Measurements from ENCODE around the gene LIFR.
"Not testable (repeated sequence)": the region's sequence is repeated elsewhere in the genome, so short reads cannot be mapped to it uniquely, and the experiment has no call there.

LIFR gene

DNA sequence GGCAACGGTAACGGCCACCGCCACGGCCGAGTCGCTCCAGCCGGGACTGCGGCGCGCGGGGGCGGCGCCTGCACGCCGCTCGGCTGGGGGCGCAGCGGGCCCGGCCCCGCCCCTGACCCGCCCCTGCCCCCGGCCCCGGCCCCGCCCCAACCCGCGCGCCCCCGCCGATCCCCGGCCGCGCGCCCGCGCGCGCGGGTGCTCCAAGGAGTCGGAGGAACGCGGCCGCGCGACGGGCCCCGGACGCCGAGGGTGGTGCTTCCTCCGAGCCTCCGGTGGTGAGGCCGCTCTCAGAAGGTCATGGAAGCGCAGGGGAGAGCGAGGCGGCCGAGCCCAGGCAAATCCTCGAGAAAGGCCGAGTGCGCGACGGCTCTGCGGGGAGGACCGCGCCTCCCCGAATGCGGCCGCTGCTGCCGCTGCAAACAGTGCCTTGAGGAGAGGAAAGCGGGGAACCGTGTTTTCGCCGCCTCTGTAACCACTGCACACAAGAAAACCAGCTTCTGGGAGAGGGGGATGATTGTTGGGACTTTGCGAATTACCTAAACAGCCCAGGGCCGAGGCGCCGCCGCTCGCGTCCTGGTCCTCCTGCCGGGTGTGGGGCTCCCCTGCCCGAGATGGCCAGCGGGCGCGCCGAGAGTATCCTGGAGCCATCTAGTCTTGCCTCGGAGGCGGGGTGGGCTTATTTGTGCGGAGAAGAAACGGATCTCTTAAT is at the start of gene LIFR:
LIFR (minus strand) TSS at position 48 of the 709 bp plus-strand sequence. CDS start 25,999 bp downstream, outside the sequence.
- peak within 1 kb of the TSS; percentile 57 for H3K27ac ChIP-seq
- DNase-seq (ENCODE audit: low read depth, low spot score), result peak; percentile 20

GRCh38 chr5:38605610-38606009 is 49.2 kb upstream of the LIFR start:
- DNase-seq (ENCODE audit: low read depth, low spot score), result no peak
- no peak overlapping the region for H3K27ac ChIP-seq

DNA sequence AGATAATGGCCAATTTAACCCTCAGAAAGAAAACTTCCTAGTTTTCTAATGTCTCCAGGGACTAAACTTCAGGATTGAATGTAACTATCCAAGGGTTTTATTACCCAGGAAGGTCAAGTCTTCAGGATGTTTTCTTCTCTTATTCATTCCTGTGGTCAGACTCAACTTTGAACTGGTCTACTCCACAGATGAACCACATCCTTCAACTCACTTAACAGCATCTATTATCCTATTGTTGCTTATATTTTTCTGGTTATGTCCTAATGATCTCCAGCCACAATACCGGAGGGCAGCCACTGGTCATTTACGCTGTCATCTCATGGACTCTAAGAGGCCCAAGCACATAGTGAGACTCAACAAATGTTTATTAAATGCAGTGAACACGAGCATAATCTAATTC is 47.2 kb upstream of the LIFR start:
- DNase-seq (ENCODE audit: low read depth, low spot score), result no peak
- no peak overlapping the region for H3K27ac ChIP-seq

- no peak overlapping the region for H3K27ac ChIP-seq
- no peak for DNase-seq (ENCODE audit: low read depth, low spot score)
Observed at GRCh38 chr5:38602641-38603040, 46.2 kb upstream of the LIFR start.

- no peak overlapping the region for H3K27ac ChIP-seq
- DNase-seq (ENCODE audit: low read depth, low spot score), result peak; percentile 57
Observed at GRCh38 chr5:38601863-38602298, 45.4 kb upstream of the LIFR start.

GRCh38 chr5:38601133-38601862 is 44.9 kb upstream of the LIFR start:
- no peak overlapping the region for H3K27ac ChIP-seq
- no peak for DNase-seq (ENCODE audit: low read depth, low spot score)

DNA sequence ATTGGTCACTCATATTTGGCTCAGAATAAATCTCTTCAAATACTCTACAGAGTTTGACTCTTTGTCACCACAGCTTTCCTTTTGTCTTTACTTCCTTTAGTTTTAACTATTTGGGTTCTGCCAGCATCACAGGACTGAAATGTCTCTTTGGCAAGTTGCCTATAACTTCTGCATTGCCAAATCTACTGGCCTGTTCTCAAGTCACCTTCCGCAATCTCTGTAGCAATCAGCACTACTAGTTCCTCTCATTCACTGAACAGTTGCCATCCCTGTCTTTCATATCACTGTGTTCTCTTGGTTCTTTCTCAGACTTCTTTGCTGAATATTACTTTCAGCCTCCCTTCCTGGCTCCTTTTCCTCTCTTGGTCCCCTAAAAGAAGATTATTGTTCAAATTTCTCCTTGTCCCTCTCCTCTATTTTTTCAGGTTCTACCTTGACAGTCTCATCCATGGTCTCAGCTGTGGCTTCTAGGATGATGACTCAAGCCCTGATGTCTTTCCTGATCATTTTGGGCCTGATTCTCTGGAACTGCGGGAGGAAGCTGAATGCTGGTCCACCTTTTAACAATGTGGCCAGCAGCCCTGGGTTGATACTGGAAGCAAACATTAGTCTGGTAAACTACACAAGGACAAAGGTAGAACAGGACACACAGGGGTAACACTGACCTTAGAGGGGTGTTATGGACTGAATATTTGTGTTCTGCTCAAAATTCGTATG is 44.0 kb upstream of the LIFR start:
- no peak overlapping the region for H3K27ac ChIP-seq
- peak; percentile 36 for DNase-seq (ENCODE audit: low read depth, low spot score)

GRCh38 chr5:38599751-38600150 is 43.3 kb upstream of the LIFR start:
- H3K27ac ChIP-seq; DNase-seq (ENCODE audit: low read depth, low spot score): not testable (repeated sequence)

DNA sequence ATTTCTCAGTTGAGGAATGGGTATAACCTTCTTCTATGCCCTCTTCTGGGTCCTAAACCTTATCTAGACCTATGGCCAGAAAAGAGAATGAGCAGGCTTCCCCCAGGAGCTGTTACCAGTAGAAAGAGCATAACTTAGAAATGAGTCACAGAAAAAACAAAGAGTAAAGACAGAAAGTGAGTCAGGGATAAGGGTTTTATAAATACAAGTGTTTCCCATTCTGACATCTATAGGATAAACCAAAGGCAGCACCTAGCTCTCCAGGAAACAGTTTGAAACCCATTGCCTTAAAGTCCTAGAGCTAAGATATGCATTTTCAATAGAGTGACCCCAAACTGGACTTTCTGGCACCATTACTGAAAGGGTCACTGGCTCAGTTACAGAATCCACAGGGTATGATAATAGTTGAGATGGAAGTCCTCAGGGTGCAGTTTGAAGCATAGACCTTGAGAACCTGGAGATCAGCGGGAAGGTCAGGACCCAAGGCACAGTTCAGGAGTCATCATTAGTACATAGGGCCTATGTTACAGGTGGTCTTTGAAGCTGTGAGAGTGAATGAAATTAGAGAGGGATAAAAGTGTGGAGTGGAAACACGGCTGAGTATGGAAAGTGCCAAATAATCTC is 42.7 kb upstream of the LIFR start:
- no peak overlapping the region for H3K27ac ChIP-seq
- peak; percentile 48 for DNase-seq (ENCODE audit: low read depth, low spot score)

DNA sequence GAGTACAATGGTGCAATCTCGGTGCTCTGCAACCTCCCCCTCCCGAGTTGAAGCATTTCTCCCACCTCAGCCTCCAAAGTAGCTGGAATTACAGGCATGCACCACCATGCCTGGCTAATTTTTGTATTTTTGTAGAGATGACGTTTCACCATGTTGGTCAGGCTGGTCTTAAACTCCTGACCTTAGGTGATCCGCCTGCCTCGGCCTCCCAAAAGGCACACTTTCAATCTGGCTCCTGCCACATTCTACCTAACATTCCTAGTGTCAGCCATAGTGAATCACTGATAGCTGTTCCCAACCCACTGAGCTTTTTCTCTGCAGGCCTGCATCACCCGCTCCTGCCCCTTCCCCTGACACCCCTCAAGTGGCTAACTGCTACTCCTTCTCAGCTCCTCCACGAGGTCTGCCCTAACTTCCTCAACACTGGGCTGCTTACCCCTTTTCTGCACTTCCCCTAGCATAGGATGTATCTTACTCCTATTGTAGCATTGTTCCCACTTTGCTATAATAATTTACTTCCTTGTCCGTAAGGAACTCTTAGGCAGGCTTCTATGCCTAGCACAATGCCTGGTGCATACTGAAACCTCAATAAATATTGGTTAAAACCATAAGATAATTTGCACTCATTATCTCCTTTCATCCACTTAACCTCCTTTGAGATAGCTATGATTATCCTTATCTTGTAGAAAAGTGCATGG is 42.0 kb upstream of the LIFR start:
- DNase-seq (ENCODE audit: low read depth, low spot score), result no peak
- no peak overlapping the region for H3K27ac ChIP-seq

DNA sequence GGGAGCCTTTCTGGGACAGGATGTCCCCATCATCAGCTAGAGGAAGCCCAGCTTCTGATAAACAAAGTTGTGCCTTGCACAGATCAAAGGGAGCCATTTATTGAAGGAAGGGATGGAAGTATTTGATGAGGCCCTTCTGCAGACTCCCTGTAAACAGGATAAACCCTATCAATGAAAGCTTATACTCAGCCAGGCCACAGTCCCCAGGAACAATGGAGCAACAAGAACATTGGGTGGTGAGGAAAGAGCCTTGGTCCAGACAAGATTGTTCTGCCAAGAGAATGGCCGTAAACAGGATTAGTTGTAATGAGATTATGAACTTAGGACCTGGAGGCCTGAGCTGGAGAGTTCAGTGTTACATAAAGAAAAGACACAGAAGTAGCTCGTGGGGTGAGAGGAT is 40.5 kb upstream of the LIFR start:
- no peak overlapping the region for H3K27ac ChIP-seq
- DNase-seq (ENCODE audit: low read depth, low spot score), result no peak

GRCh38 chr5:38595132-38595745 is 38.8 kb upstream of the LIFR start:
- no peak for DNase-seq (ENCODE audit: low read depth, low spot score)
- H3K27ac ChIP-seq, result no peak overlapping the region

DNA sequence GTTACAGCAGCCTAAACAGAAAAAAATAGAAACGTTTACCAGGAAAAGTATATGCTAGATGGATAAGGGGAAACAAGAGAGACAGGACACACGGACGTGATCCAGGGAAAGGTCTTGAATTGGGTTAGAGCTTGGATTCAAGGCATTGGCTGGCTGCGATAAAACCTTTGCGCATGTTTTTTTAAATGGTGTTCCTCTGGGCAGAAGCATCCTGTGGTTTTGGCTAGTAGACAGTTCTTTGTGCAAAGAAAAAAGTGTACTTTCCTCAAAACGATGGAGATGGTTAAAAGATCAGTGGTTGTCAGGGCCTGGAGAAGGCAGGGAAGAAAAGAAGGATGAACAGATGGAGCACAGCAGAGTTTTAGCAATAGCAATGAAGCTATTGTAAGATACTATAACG is 37.5 kb upstream of the LIFR start:
- no peak for DNase-seq (ENCODE audit: low read depth, low spot score)

GRCh38 chr5:38591523-38591849 is 35.0 kb upstream of the LIFR start:
- no peak for DNase-seq (ENCODE audit: low read depth, low spot score)
- H3K27ac ChIP-seq, result no peak overlapping the region

More for the DNA sequence above, 37.5 kb upstream of the LIFR start:
- H3K27ac ChIP-seq, result no peak overlapping the region

DNA sequence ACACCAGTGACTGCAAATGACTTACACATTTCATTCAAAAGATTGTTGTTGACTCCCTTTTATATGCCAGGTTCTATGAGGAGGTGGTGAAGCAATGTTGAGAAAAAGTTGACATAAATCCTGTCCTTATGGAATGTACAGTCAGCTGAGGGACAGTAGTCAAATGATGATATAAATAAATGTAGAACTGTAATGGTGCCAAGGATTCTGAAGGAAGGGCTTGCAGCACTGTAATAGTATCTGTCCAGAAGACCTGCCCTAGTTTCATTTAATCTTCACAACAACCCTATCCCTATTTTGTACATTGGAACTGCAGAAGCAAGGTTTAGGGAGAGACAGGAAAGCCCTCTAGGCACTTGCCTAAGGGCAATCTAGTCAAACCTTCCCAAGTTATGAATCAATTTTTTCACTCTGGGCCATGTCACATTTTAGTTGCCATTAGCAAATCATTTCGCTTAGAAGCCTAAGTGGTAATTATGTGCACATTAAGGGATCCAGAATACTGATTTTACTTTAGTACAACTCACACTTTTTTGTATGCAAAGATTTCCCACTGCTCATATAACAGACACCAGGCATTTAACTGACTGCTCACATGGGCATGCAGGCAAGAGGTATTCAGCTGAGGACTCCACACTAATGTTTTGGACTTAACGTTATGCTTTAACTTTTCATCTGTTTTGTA is 34.5 kb upstream of the LIFR start:
- H3K27ac ChIP-seq, result no peak overlapping the region

GRCh38 chr5:38589629-38590028 is 33.2 kb upstream of the LIFR start:
- H3K27ac ChIP-seq, result no peak overlapping the region
- no peak for DNase-seq (ENCODE audit: low read depth, low spot score)

More for the DNA sequence above, 34.5 kb upstream of the LIFR start:
- no peak for DNase-seq (ENCODE audit: low read depth, low spot score)

DNA sequence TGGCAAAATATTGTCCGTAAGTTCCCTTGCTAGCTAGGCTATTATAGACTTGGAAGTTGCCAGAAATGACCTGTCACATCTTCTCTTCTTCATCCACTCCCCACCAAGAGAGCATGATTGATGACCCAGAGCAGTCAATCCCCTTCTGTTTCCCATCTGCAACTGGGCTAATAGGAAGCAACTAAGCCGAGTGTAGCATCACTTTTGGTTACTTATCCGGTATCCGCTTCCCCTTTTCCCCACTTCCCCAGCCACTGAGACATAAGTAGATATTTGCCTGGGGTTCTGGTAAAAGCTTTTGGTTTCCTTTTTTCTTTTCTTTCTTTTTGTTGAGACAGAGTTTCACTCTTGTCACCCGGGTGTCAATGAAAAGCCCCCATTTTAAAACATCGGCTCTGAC is 29.4 kb upstream of the LIFR start:
- H3K27ac ChIP-seq, result no peak overlapping the region
- DNase-seq (ENCODE audit: low read depth, low spot score), result no peak

DNA sequence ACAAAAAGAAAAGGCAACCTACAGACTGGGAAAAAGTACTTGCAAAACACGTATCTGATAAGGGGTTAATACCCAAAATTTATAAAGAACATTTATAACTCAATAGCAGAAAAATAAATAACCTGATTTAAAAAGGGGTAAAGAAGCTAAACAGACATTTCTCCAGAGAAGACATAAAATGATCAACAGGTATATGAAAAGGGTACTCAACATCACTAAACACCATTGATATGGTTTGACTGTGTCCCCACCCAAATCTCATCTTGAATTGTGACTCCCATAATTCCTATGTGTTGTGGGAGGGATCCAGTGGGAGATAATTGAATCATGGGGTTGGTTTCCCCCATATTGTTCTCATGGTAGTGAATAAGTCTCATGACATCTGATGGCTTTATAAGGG is 27.1 kb upstream of the LIFR start:
- no peak for DNase-seq (ENCODE audit: low read depth, low spot score)
- H3K27ac ChIP-seq, result no peak overlapping the region

- no peak overlapping the region for H3K27ac ChIP-seq
- DNase-seq (ENCODE audit: low read depth, low spot score), result no peak
Observed at GRCh38 chr5:38582975-38583319, 26.5 kb upstream of the LIFR start.
